Subcutaneous adipose tissue (tissue), 4 donors: ENCODE measurements around the gene GOLGA6C. TPM values are rescaled to one million over a fixed set of nuclear protein-coding genes. Genes with fewer than 3 reads are reported as not detected.
"Not testable (repeated sequence)": the region's sequence is repeated elsewhere in the genome, so short reads cannot be mapped to it uniquely, and the experiment has no call there.

Experiments
- CTCF ChIP-seq: fragments of 450-650 bp; IDR thresholded peaks from one replicate; pipeline ENCODE4 v1.5.1; 2016; ENCODE audit warnings: low read depth, mild to moderate bottlenecking, control low read depth, antibody characterized with exemption, moderate library complexity
- total RNA-seq, 4 donors: library from RNA; depleted of rRNA; stranded (reverse); fragments of >200 nt; gene quantifications; one replicate each; pipeline ENCODE4 v1.1.0, GENCODE V29; 2016

GOLGA6C gene
- under 1 TPM in 1 of 4 donors, not detected in 3; 0.44 TPM for total RNA-seq

- not testable (repeated sequence) for TF ChIP-seq CTCF
Measured at GRCh38 chr15:75258034-75258433, at the start of gene GOLGA6C. Gene GOLGA6C, plus strand, starts transcription at chr15:75258334. Its CDS starts 265 bp downstream, at chr15:75258599.

GRCh38 chr15:75208501-75209288 is 49.4 kb upstream of the GOLGA6C start:
- TF ChIP-seq CTCF, result no peak

GRCh38 chr15:75209289-75209676 is 48.9 kb upstream of the GOLGA6C start:
- TF ChIP-seq CTCF, result no peak

GRCh38 chr15:75210811-75211230 is 47.3 kb upstream of the GOLGA6C start:
- TF ChIP-seq CTCF, result no peak

- no peak for TF ChIP-seq CTCF
Measured at GRCh38 chr15:75211436-75212199, 46.5 kb upstream of the GOLGA6C start.

GRCh38 chr15:75212200-75212858 is 45.8 kb upstream of the GOLGA6C start:
- TF ChIP-seq CTCF, result no peak

GRCh38 chr15:75213212-75213767 is 44.8 kb upstream of the GOLGA6C start:
- no peak for TF ChIP-seq CTCF
